Naive B cell (primary cell): ENCODE data around the gene ENDOV. TPM values are rescaled to one million over a fixed set of nuclear protein-coding genes. Genes with fewer than 3 reads are reported as not detected.

Experiments
- ATAC-seq, 2 donors: fragments of 150-1000 bp; cut with Tn5 transposase; 2 replicates each; pipeline ENCODE4 v1.10.0; 2021; ENCODE audit warnings: low read depth in 2 of 2, mild to moderate bottlenecking in 2 of 2, moderate library complexity in 2 of 2
- DNase-seq: peaks from one replicate; pipeline ENCODE4 v3.0.0; 2022
- H3K27ac Mint-ChIP-seq, 6 donors: one replicate each; pipeline ENCODE4 v1.8.0; 2020 to 2022; ENCODE audit warnings: mild to moderate bottlenecking in 6 of 6, mixed read lengths in 6 of 6, moderate library complexity in 5 of 6, inconsistent platforms in 2 of 6
- H3K27me3 Mint-ChIP-seq, 3 donors: one replicate each; pipeline ENCODE4 v1.8.0; 2021 to 2022; ENCODE audit warnings: mixed read lengths in 3 of 3, mild to moderate bottlenecking in 1 of 3
- H3K36me3 Mint-ChIP-seq, 2 donors: one replicate each; pipeline ENCODE4 v1.8.0; 2020 to 2022; ENCODE audit warnings: mixed read lengths in 2 of 2, inconsistent platforms in 1 of 2, mild to moderate bottlenecking in 1 of 2
- H3K4me1 Mint-ChIP-seq, 3 donors: one replicate each; pipeline ENCODE4 v1.8.0; 2020 to 2022; ENCODE audit warnings: mixed read lengths in 3 of 3, inconsistent platforms in 1 of 3, mild to moderate bottlenecking in 1 of 3, moderate library complexity in 1 of 3
- H3K4me3 Mint-ChIP-seq, 8 donors: one replicate each; pipeline ENCODE4 v1.8.0; 2020 to 2022; ENCODE audit warnings: mild to moderate bottlenecking in 8 of 8, mixed read lengths in 8 of 8, moderate library complexity in 8 of 8, inconsistent platforms in 2 of 8
- H3K9me3 Mint-ChIP-seq, 7 donors: one replicate each; pipeline ENCODE4 v1.8.0; 2020 to 2022; ENCODE audit warnings: mixed read lengths in 7 of 7, mild to moderate bottlenecking in 5 of 7, inconsistent platforms in 2 of 7, moderate library complexity in 1 of 7
- polyA plus RNA-seq, 6 donors: library from polyadenylated mRNA; unstranded; fragments of 300-500 nt; fragmentation: Illumina TruSeq; gene quantifications; one replicate each; pipeline ENCODE4 v1.2.3, GENCODE V29; 2021; ENCODE audit warnings: low read depth in 6 of 6

ENDOV gene
- polyA plus RNA-seq, 6 donors from 2014 or later, result 16.4 to 35.2 (median 20.7) TPM

GRCh38 chr17:80445007-80445725, 30.2 kb downstream of the ENDOV start:
- Mint-ChIP-seq H3K36me3 (peaks cover 0 to 19% of the 10 kb centered on the region in 2 donors), H3K4me1 (peaks cover 0 to 4% (median 0%) of the 10 kb centered on the region in 3 donors), H3K9me3 (no peaks in the 10 kb centered on the region), H3K27ac (no peak overlapping the region), H3K4me3 (no peak overlapping the region), H3K27me3 (peaks cover 0 to 20% (median 16%) of the 10 kb centered on the region in 3 donors)
- ATAC-seq (no peak), DNase-seq (no peak)

- ATAC-seq (no peak), DNase-seq (no peak)
- peaks cover 0 to 19% of the 10 kb centered on the region in 2 donors for H3K36me3 Mint-ChIP-seq
- peaks cover 0 to 20% (median 11%) of the 10 kb centered on the region in 3 donors for H3K27me3 Mint-ChIP-seq
- H3K27ac Mint-ChIP-seq, result no peak overlapping the region
- peaks cover 0 to 4% (median 0%) of the 10 kb centered on the region in 3 donors for H3K4me1 Mint-ChIP-seq
- H3K9me3 Mint-ChIP-seq, result no peaks in the 10 kb centered on the region
- H3K4me3 Mint-ChIP-seq, result no peak overlapping the region
These were observed 30.8 kb downstream of the ENDOV start for GRCh38 chr17:80445726-80446110.

- Mint-ChIP-seq H3K4me1 (peaks cover 0 to 4% (median 0%) of the 10 kb centered on the region in 3 donors), H3K9me3 (no peaks in the 10 kb centered on the region), H3K27ac (no peak overlapping the region), H3K36me3 (peaks cover 0 to 13% of the 10 kb centered on the region in 2 donors), H3K4me3 (no peak overlapping the region), H3K27me3 (peaks cover 0 to 16% (median 10%) of the 10 kb centered on the region in 3 donors)
- no peak for ATAC-seq
- no peak for DNase-seq
These were observed 31.9 kb downstream of the ENDOV start for GRCh38 chr17:80446645-80447405.

- Mint-ChIP-seq H3K27me3 (peaks cover 0 to 7% (median 7%) of the 10 kb centered on the region in 3 donors), H3K4me1 (peaks cover 0 to 2% (median 0%) of the 10 kb centered on the region in 3 donors), H3K36me3 (peaks cover 0 to 4% of the 10 kb centered on the region in 2 donors), H3K4me3 (no peak overlapping the region), H3K27ac (no peak overlapping the region), H3K9me3 (no peaks in the 10 kb centered on the region)
- ATAC-seq (no peak), DNase-seq (no peak)
These were observed 32.8 kb downstream of the ENDOV start for GRCh38 chr17:80447790-80448189.

GRCh38 chr17:80449194-80449929, 34.4 kb downstream of the ENDOV start:
- Mint-ChIP-seq H3K27me3 (no peaks in the 10 kb centered on the region), H3K4me3 (no peak overlapping the region), H3K27ac (no peak overlapping the region), H3K36me3 (no peaks in the 10 kb centered on the region), H3K9me3 (peaks cover 0 to 2% (median 0%) of the 10 kb centered on the region in 7 donors), H3K4me1 (peaks cover 10 to 12% (median 10%) of the 10 kb centered on the region in 3 donors)
- ATAC-seq (no peak), DNase-seq (no peak)

GRCh38 chr17:80449930-80450576, 35.1 kb downstream of the ENDOV start:
- Mint-ChIP-seq H3K4me3 (no peak overlapping the region), H3K9me3 (peaks cover 0 to 2% (median 0%) of the 10 kb centered on the region in 7 donors), H3K4me1 (peaks cover 10 to 13% (median 10%) of the 10 kb centered on the region in 3 donors), H3K36me3 (no peaks in the 10 kb centered on the region), H3K27ac (no peak overlapping the region), H3K27me3 (no peaks in the 10 kb centered on the region)
- ATAC-seq (no peak), DNase-seq (no peak)

- peak overlapping the region in 2 of 8 donors; percentile 37 to 71 for H3K4me3 Mint-ChIP-seq
These were observed 36.3 kb downstream of the ENDOV start for GRCh38 chr17:80451104-80451775.

GRCh38 chr17:80452173-80452915, 37.4 kb downstream of the ENDOV start:
- Mint-ChIP-seq H3K36me3 (no peaks in the 10 kb centered on the region), H3K9me3 (peaks cover 0 to 2% (median 0%) of the 10 kb centered on the region in 7 donors), H3K27ac (peak overlapping the region in 1 of 6 donors; percentile 97), H3K4me1 (peaks cover 13 to 17% (median 14%) of the 10 kb centered on the region in 3 donors), H3K27me3 (peaks cover 0 to 7% (median 7%) of the 10 kb centered on the region in 3 donors), H3K4me3 (peak overlapping the region in 3 of 8 donors; percentile 15 to 93 (median 21))
- DNase-seq (no peak), ATAC-seq (no peak)

More at GRCh38 chr17:80451104-80451775, 36.3 kb downstream of the ENDOV start:
- H3K27me3 Mint-ChIP-seq, result no peaks in the 10 kb centered on the region
- no peak for ATAC-seq
- peaks cover 0 to 2% (median 0%) of the 10 kb centered on the region in 7 donors for H3K9me3 Mint-ChIP-seq
- H3K27ac Mint-ChIP-seq, result peak overlapping the region in 2 of 6 donors; percentile 78 to 88
- H3K36me3 Mint-ChIP-seq, result no peaks in the 10 kb centered on the region
- peaks cover 13 to 17% (median 14%) of the 10 kb centered on the region in 3 donors for H3K4me1 Mint-ChIP-seq
- no peak for DNase-seq

GRCh38 chr17:80453126-80453997, 38.4 kb downstream of the ENDOV start:
- Mint-ChIP-seq H3K4me1 (peaks cover 13 to 22% (median 14%) of the 10 kb centered on the region in 3 donors), H3K9me3 (peaks cover 0 to 2% (median 0%) of the 10 kb centered on the region in 7 donors), H3K27ac (peak overlapping the region; percentile 70 to 99 (median 96)), H3K27me3 (peaks cover 0 to 17% (median 17%) of the 10 kb centered on the region in 3 donors), H3K4me3 (peak overlapping the region; percentile 91 to 97 (median 92)), H3K36me3 (no peaks in the 10 kb centered on the region)
- ATAC-seq (no peak), DNase-seq (no peak)

- ATAC-seq (peak; percentile 5 to 13), DNase-seq (no peak)
- Mint-ChIP-seq H3K27ac (peak overlapping the region; percentile 96 to 99 (median 98)), H3K4me3 (peak overlapping the region; percentile 91 to 97 (median 92)), H3K36me3 (no peaks in the 10 kb centered on the region), H3K27me3 (peaks cover 2 to 24% (median 24%) of the 10 kb centered on the region in 3 donors), H3K9me3 (peaks cover 0 to 2% (median 0%) of the 10 kb centered on the region in 7 donors), H3K4me1 (peaks cover 13 to 22% (median 14%) of the 10 kb centered on the region in 3 donors)
These were observed 39.1 kb downstream of the ENDOV start for GRCh38 chr17:80453998-80454556.
